H1 (cell line): Measurements from ENCODE around the gene CHD9. TPM values are rescaled to one million over a fixed set of nuclear protein-coding genes. Genes with fewer than 3 reads are reported as not detected.
A peak's percentile ranks its signal among the peaks of the same experiment; 100 is the strongest.

Experiments
- CTCF ChIA-PET: fragments of 300-600 bp; sonication (Branson Sonifier 250); formaldehyde crosslinking; loops from one replicate; lab custom pipeline; 2021; ENCODE audit not compliant: partially characterized antibody; lab: Charles Lee
- POLR2A ChIA-PET: fragments of 300-600 bp; sonication (Branson Sonifier 250); formaldehyde crosslinking; loops from one replicate; lab custom pipeline; 2021; ENCODE audit warnings: inconsistent platforms; ENCODE audit not compliant: partially characterized antibody; lab: Charles Lee
- DNase-seq, 2 experiments: peaks; one replicate each; pipeline versions ENCODE4 v3.0.0 to v3.0.0-alpha.2; 2010 to 2022; ENCODE audit warnings: low spot score in 2 of 2, low read depth in 1 of 2, mixed read lengths in 1 of 2
- FAIRE-seq: peaks from 2 replicates; lab custom pipeline; 2011; peaks lifted over from hg19 to GRCh38; lab: Jason Lieb, UNC
- H2AFZ ChIP-seq: 2 replicates; pipeline ENCODE4 v1.8.1; 2012; ENCODE audit warnings: low read length, inconsistent platforms
- H2AK5ac ChIP-seq: 2 replicates; pipeline ENCODE4 v1.6.1; 2013; ENCODE audit warnings: low read depth, low read length
- H2BK120ac ChIP-seq: replicated peaks from 2 replicates; pipeline ENCODE3; 2013; ENCODE audit warnings: low read depth, low read length, inconsistent platforms
- H2BK12ac ChIP-seq: 2 replicates; pipeline ENCODE4 v1.6.1; 2013; ENCODE audit warnings: low read depth, low read length
- H2BK15ac ChIP-seq: 2 replicates; pipeline ENCODE4 v1.6.1; 2013; ENCODE audit warnings: low read length
- H2BK20ac ChIP-seq: 2 replicates; pipeline ENCODE4 v1.6.1; 2013; ENCODE audit warnings: low read length
- H2BK5ac ChIP-seq: 2 replicates; pipeline ENCODE4 v1.6.1; 2013; ENCODE audit warnings: low read depth, low read length
- H3K14ac ChIP-seq: 2 replicates; pipeline ENCODE4 v1.6.1; 2013; ENCODE audit warnings: inconsistent platforms; ENCODE audit not compliant: insufficient read length
- H3K18ac ChIP-seq: 2 replicates; pipeline ENCODE4 v1.6.1; 2013; ENCODE audit warnings: low read length; ENCODE audit errors: extremely low read depth
- H3K23ac ChIP-seq: 2 replicates; pipeline ENCODE4 v1.6.1; 2013; ENCODE audit warnings: inconsistent platforms; ENCODE audit not compliant: insufficient read length
- H3K23me2 ChIP-seq: 2 replicates; pipeline ENCODE4 v1.6.1; 2013; ENCODE audit warnings: low read depth, low read length
- H3K27ac ChIP-seq: 2 replicates; pipeline ENCODE4 v1.6.1; 2011; ENCODE audit warnings: low read depth, low read length, inconsistent platforms
- H3K27me3 ChIP-seq, 4 experiments: replicated peaks in 1 of 4; 1 replicate in 1 of 4; 2 replicates in 3 of 4; pipeline versions ENCODE4 v1.6.1 to v1.8.1; 2011 to 2013; ENCODE audit warnings: low read length in 3 of 4, mild to moderate bottlenecking in 3 of 4, inconsistent platforms in 2 of 4, mixed read lengths in 2 of 4, moderate library complexity in 1 of 4; ENCODE audit not compliant: control insufficient read depth in 3 of 4, insufficient read depth in 3 of 4; ENCODE audit errors: extremely low read depth in 1 of 4
- H3K36me3 ChIP-seq, 4 experiments: 2 replicates each; pipeline versions ENCODE4 v1.6.1 to v1.8.1; 2011 to 2013; ENCODE audit warnings: mild to moderate bottlenecking in 4 of 4, low read length in 3 of 4, moderate library complexity in 2 of 4, control low read depth in 1 of 4, inconsistent platforms in 1 of 4; ENCODE audit not compliant: insufficient read depth in 4 of 4, control insufficient read depth in 2 of 4
- H3K4ac ChIP-seq: replicated peaks from 2 replicates; pipeline ENCODE3; 2013; ENCODE audit warnings: low read length, low read depth, mixed read lengths, inconsistent platforms; ENCODE audit not compliant: insufficient read length
- H3K4me1 ChIP-seq, 4 experiments: replicated peaks in 1 of 4; 1 replicate in 1 of 4; 2 replicates in 3 of 4; pipeline versions ENCODE4 v1.6.1 to v1.8.1; 2011 to 2013; ENCODE audit warnings: low read length in 3 of 4, inconsistent platforms in 2 of 4, mixed read lengths in 1 of 4; ENCODE audit not compliant: insufficient read depth in 4 of 4, control insufficient read depth in 3 of 4
- H3K4me2 ChIP-seq, 2 experiments: 2 replicates each; pipeline versions ENCODE4 v1.6.1 to v1.8.1; 2011 to 2013; ENCODE audit warnings: low read depth in 2 of 2, low read length in 2 of 2, control low read depth in 1 of 2, inconsistent platforms in 1 of 2, mild to moderate bottlenecking in 1 of 2; ENCODE audit not compliant: insufficient read depth in 1 of 2
- H3K4me3 ChIP-seq, 4 experiments: fragments of 200-600, 300-600 bp in 1 of 4; sonication (generic), shearing (Covaris generic), sonication (Bioruptor Twin) in 1 of 4; 2 replicates each; pipeline versions ENCODE4 v1.5.1 to v1.8.1; 2011 to 2016; ENCODE audit warnings: low read length in 4 of 4, low read depth in 3 of 4, control low read depth in 2 of 4, inconsistent platforms in 2 of 4, mild to moderate bottlenecking in 2 of 4, mixed read lengths in 1 of 4, moderate library complexity in 1 of 4; ENCODE audit not compliant: insufficient read depth in 2 of 4; ENCODE audit errors: extremely low read depth in 1 of 4
- H3K56ac ChIP-seq: replicated peaks from 2 replicates; pipeline ENCODE3; 2013; ENCODE audit warnings: low read depth, mild to moderate bottlenecking, mixed read lengths, low read length, inconsistent platforms; ENCODE audit not compliant: insufficient read length
- H3K79me1 ChIP-seq: 2 replicates; pipeline ENCODE4 v1.6.1; 2013; ENCODE audit warnings: low read depth, low read length, control low read depth
- H3K79me2 ChIP-seq, 2 experiments: 2 replicates each; pipeline versions ENCODE4 v1.6.1 to v1.8.1; 2012 to 2013; ENCODE audit warnings: low read length in 2 of 2, mild to moderate bottlenecking in 2 of 2, inconsistent platforms in 1 of 2; ENCODE audit not compliant: insufficient read depth in 2 of 2, control insufficient read depth in 1 of 2
- H3K9ac ChIP-seq, 4 experiments: replicated peaks in 1 of 4; 1 replicate in 1 of 4; 2 replicates in 3 of 4; pipeline versions ENCODE4 v1.6.1 to v1.8.1; 2011 to 2013; ENCODE audit warnings: low read depth in 3 of 4, low read length in 3 of 4, control low read depth in 2 of 4, mild to moderate bottlenecking in 2 of 4, moderate library complexity in 2 of 4, inconsistent platforms in 1 of 4; ENCODE audit errors: extremely low read depth in 1 of 4
- H3K9me3 ChIP-seq, 2 experiments: 2 replicates each; pipeline versions ENCODE4 v1.6.1 to v1.8.1; 2012 to 2013; ENCODE audit warnings: mild to moderate bottlenecking in 2 of 2, moderate library complexity in 2 of 2, control low read depth in 1 of 2, inconsistent platforms in 1 of 2, low read depth in 1 of 2, low read length in 1 of 2, mixed read lengths in 1 of 2; ENCODE audit not compliant: insufficient read depth in 2 of 2
- H4K20me1 ChIP-seq, 2 experiments: replicated peaks in 1 of 2; 2 replicates each; pipeline versions ENCODE3 to v1.8.1; 2011 to 2013; ENCODE audit warnings: inconsistent platforms in 2 of 2, low read length in 2 of 2, mild to moderate bottlenecking in 1 of 2; ENCODE audit not compliant: insufficient read depth in 2 of 2, control insufficient read depth in 1 of 2
- H4K5ac ChIP-seq: 2 replicates; pipeline ENCODE4 v1.6.1; 2013; ENCODE audit warnings: low read length, low read depth, mixed read lengths, inconsistent platforms; ENCODE audit not compliant: insufficient read length
- H4K8ac ChIP-seq: 2 replicates; pipeline ENCODE4 v1.8.0; 2013; ENCODE audit warnings: mild to moderate bottlenecking, moderate library complexity, low read length, inconsistent platforms; ENCODE audit not compliant: insufficient read depth; ENCODE audit errors: extremely low read depth
- H4K91ac ChIP-seq: replicated peaks from 2 replicates; pipeline ENCODE3; 2013; ENCODE audit warnings: low read length, mixed read lengths, inconsistent platforms; ENCODE audit not compliant: insufficient read length
- CBX5 ChIP-seq: fragments of 300-800, 300-1000 bp; sonication (generic); IDR thresholded peaks from 2 replicates; pipeline ENCODE4 v1.7.1; 2016; ENCODE audit warnings: antibody characterized with exemption, low read length, low read depth
- CHD1 ChIP-seq: IDR thresholded peaks from 2 replicates; pipeline ENCODE4 v1.6.1; 2012; ENCODE audit warnings: low read depth, low read length, improper control_type of control experiment
- GTF2F1 ChIP-seq: IDR thresholded peaks from 2 replicates; pipeline ENCODE4 v1.6.1; 2012; ENCODE audit warnings: low read depth, low read length, improper control_type of control experiment, borderline replicate concordance
- JUN ChIP-seq: IDR thresholded peaks from 2 replicates; pipeline ENCODE4 v1.6.1; 2011; ENCODE audit warnings: low read depth, mild to moderate bottlenecking, improper control_type of control experiment, low read length
- RAD21 ChIP-seq, 2 experiments: IDR thresholded peaks in 1 of 2; conservative IDR thresholded peaks in 1 of 2; 2 replicates each; pipeline ENCODE4 v1.6.1; 2011; ENCODE audit warnings: low read depth in 2 of 2, low read length in 2 of 2, improper control_type of control experiment in 1 of 2, inconsistent platforms in 1 of 2, mild to moderate bottlenecking in 1 of 2, moderate library complexity in 1 of 2
- RFX5 ChIP-seq: IDR thresholded peaks from 2 replicates; pipeline ENCODE4 v1.6.1; 2011; ENCODE audit warnings: low read depth, low read length, improper control_type of control experiment, borderline replicate concordance
- TAF1 ChIP-seq: IDR thresholded peaks from 2 replicates; pipeline ENCODE4 v1.6.1; 2011; ENCODE audit warnings: mild to moderate bottlenecking, low read depth, low read length
- TAF7 ChIP-seq: optimal IDR thresholded peaks from 2 replicates; pipeline ENCODE3; 2011; ENCODE audit warnings: low read depth, mild to moderate bottlenecking, inconsistent platforms, low read length, moderate library complexity, borderline replicate concordance
- YY1 ChIP-seq: IDR thresholded peaks from 2 replicates; pipeline ENCODE4 v1.6.1; 2011; ENCODE audit warnings: low read depth, mild to moderate bottlenecking, low read length
- WGBS, 2 experiments: shearing (Covaris generic) in 1 of 2; methylation state at CpG; one replicate each; pipeline versions ENCODE4 v1.1.6 to v1.1.7; 2013 to 2015; ENCODE audit warnings: low lambda C conversion rate in 2 of 2, mixed read lengths in 2 of 2, inconsistent platforms in 1 of 2, low coverage in 1 of 2, missing lambda C conversion rate in 1 of 2; ENCODE audit not compliant: insufficient replicate concordance in 2 of 2, insufficient coverage in 1 of 2, insufficient read length in 1 of 2; ENCODE audit errors: extremely low coverage in 1 of 2, missing lambda C conversion rate in 1 of 2; 5-methylcytosine and 5-hydroxymethylcytosine counted together
- polyA plus RNA-seq, 7 experiments: library from polyadenylated mRNA; depleted of rRNA in 3 of 7; stranded (reverse) in 5 of 7; unstranded in 2 of 7; fragments of >200 nt in 5 of 7; fragments of 200-250 nt in 2 of 7; gene quantifications; 1 replicate in 5 of 7; 2 replicates in 1 of 7; 4 replicates in 1 of 7; pipeline versions ENCODE4 v1.2.1 to v1.2.3, GENCODE V29; 2011 to 2013; ENCODE audit warnings: missing spikeins in 2 of 7, mixed read lengths in 2 of 7
- total RNA-seq: library from RNA; stranded (reverse); fragmentation: NEBNext Ultra II Directional; extraction: Animal tissue kit (Norgen Biotek cat#: 25700); gene quantifications from 2 replicates; pipeline ENCODE4 v1.2.1, GENCODE V29; 2021
- TF ChIP-seq, protein P1 (sequence below): IDR thresholded peaks from 2 replicates; pipeline ENCODE4 v1.6.1; 2011; ENCODE audit warnings: low read depth, mild to moderate bottlenecking, low read length; ENCODE audit not compliant: insufficient read depth
- TF ChIP-seq, protein P2 (sequence below): IDR thresholded peaks from 2 replicates; pipeline ENCODE4 v1.6.1; 2012; ENCODE audit warnings: low read length, inconsistent platforms

CHD9 gene
- total and polyA plus RNA-seq, 2 of the 8 experiments (the other 6 are each of a cell fraction or from before 2014, with no cell fraction given) = 9.9 to 32.4 TPM

DNA sequence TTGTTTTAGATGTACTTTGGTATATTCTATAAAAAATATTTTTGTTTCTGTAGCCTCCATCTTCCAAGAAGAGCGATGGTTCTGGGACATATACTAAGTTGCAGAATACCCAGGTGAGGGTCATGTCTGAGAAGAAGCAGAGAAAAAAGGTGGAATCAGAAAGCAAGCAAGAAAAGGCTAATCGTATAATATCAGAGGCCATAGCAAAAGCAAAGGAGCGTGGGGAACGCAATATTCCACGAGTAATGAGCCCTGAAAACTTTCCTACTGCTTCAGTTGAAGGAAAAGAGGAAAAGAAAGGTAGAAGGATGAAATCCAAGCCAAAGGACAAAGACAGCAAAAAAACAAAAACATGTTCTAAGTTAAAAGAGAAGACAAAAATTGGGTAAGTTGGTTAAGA lies 154.6 kb downstream of the CHD9 start:
- no peak overlapping the region for H3K14ac ChIP-seq
- DNase-seq (no peak), FAIRE-seq (no peak)
- ChIA-PET CTCF (interaction anchor here (0.9 to 1.3 kb wide), 2 partner anchors 149 to 154 kb away, joined by 3 to 5 read pairs; partner anchors contain the start of gene CHD9), POLR2A (no interaction called here)
- H2BK15ac ChIP-seq = no peak overlapping the region
- peak overlapping the region; percentile 5 to 79 (median 34); a peak in 3 of 7 replicates for H3K9ac ChIP-seq
- H4K8ac ChIP-seq = no peak overlapping the region
- H3K23me2 ChIP-seq = no peaks in the 10 kb centered on the region; the same call in 1 of the 2 replicates
- 0 out of 2 replicates have a peak overlapping the region, but pooled peaks have one; percentile 27 for H3K18ac ChIP-seq
- peak overlapping the region; percentile 84 to 86 for H3K4me2 ChIP-seq
- H4K91ac ChIP-seq = no peak overlapping the region
- H3K27me3 ChIP-seq = no peaks in the 10 kb centered on the region
- no peak overlapping the region for H2AFZ ChIP-seq
- H3K4me3 ChIP-seq = peak overlapping the region; percentile 26 to 79 (median 54)
- no peak overlapping the region for H3K56ac ChIP-seq
- no peak overlapping the region for H2BK20ac ChIP-seq
- H2BK120ac ChIP-seq = no peak overlapping the region
- H3K79me1 ChIP-seq = no peaks in the 10 kb centered on the region
- peak overlapping the region; percentile 15 for H4K5ac ChIP-seq
- no peaks in the 10 kb centered on the region for H3K9me3 ChIP-seq
- H3K23ac ChIP-seq = no peak overlapping the region
- H3K4me1 ChIP-seq = peaks cover 0 to 10% (median 0%) of the 10 kb centered on the region in 4 experiments; a peak in 1 of 7 replicates
- peaks cover 0 to 60% of the 10 kb centered on the region in 2 experiments; a peak in 3 of 4 replicates for H3K79me2 ChIP-seq
- H4K20me1 ChIP-seq = peaks cover 0 to 2% of the 10 kb centered on the region in 2 experiments
- no peak overlapping the region for H2BK5ac ChIP-seq
- WGBS, 2 experiments = 63% methylated on average over 5 of the region's 5 CpGs; no CpG with 5 or more reads in 1 of the 2 experiments
- H3K4ac ChIP-seq = no peak overlapping the region
- H3K36me3 ChIP-seq = peaks cover 0 to 15% (median 1%) of the 10 kb centered on the region in 4 experiments; a peak in 3 of 8 replicates
- H2BK12ac ChIP-seq = 0 out of 2 replicates have a peak overlapping the region, but pooled peaks have one; percentile 31
- no peak overlapping the region for H2AK5ac ChIP-seq
- no peak overlapping the region for H3K27ac ChIP-seq
- TF ChIP-seq TAF7 (no peak), CBX5 (no peak), JUN (no peak), GTF2F1 (no peak), CHD1 (no peak), TAF1 (no peak), RAD21 (IDR thresholded peaks at IDR 0.05 in 1 of 2, conservative IDR thresholded peaks at IDR 0.05 in 1 of 2; ENCODE audit: low read depth in 2 of 2, low read length in 2 of 2) (no peak), RFX5 (no peak), YY1 (no peak)
- TF ChIP-seq, protein P1, sequence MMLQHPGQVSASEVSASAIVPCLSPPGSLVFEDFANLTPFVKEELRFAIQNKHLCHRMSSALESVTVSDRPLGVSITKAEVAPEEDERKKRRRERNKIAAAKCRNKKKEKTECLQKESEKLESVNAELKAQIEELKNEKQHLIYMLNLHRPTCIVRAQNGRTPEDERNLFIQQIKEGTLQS = no peak
- TF ChIP-seq, protein P2, sequence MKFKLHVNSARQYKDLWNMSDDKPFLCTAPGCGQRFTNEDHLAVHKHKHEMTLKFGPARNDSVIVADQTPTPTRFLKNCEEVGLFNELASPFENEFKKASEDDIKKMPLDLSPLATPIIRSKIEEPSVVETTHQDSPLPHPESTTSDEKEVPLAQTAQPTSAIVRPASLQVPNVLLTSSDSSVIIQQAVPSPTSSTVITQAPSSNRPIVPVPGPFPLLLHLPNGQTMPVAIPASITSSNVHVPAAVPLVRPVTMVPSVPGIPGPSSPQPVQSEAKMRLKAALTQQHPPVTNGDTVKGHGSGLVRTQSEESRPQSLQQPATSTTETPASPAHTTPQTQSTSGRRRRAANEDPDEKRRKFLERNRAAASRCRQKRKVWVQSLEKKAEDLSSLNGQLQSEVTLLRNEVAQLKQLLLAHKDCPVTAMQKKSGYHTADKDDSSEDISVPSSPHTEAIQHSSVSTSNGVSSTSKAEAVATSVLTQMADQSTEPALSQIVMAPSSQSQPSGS = no peak
